DOHH2 (cell line): ENCODE data around the gene MAST3.

Experiments used
- H3F3A ChIP-seq: fragments of 200-600 bp; sonication (generic), shearing (Covaris generic); 2 replicates; pipeline ENCODE4 v1.6.0; 2016; ENCODE audit warnings: antibody characterized with exemption, mild to moderate bottlenecking; ENCODE audit not compliant: control insufficient read depth, insufficient read depth
- H3K27ac ChIP-seq: fragments of 200-600 bp; sonication (generic); 2 replicates; pipeline ENCODE4 v1.5.1; 2014; ENCODE audit warnings: low read depth, mild to moderate bottlenecking, low read length, moderate library complexity
- H3K27me3 ChIP-seq: fragments of 200-600 bp; sonication (generic); 2 replicates; pipeline ENCODE4 v1.6.1; 2014; ENCODE audit warnings: mild to moderate bottlenecking, low read length, mixed read lengths; ENCODE audit not compliant: control insufficient read depth
- H3K36me3 ChIP-seq: fragments of 200-600 bp; sonication (generic); 2 replicates; pipeline ENCODE4 v1.6.1; 2014; ENCODE audit warnings: mild to moderate bottlenecking, low read length, moderate library complexity, mixed read lengths; ENCODE audit not compliant: control insufficient read depth
- H3K4me1 ChIP-seq: fragments of 200-600 bp; sonication (generic); 2 replicates; pipeline ENCODE4 v1.6.1; 2014; ENCODE audit warnings: mild to moderate bottlenecking, low read length, mixed read lengths; ENCODE audit not compliant: control insufficient read depth
- H3K4me2 ChIP-seq: fragments of 200-600 bp; sonication (generic); 2 replicates; pipeline ENCODE4 v1.6.0; 2014; ENCODE audit warnings: mild to moderate bottlenecking, low read length, moderate library complexity
- H3K4me3 ChIP-seq: fragments of 200-600 bp; sonication (generic); 2 replicates; pipeline ENCODE4 v1.5.1; 2014; ENCODE audit warnings: mild to moderate bottlenecking, low read length, mixed read lengths
- H3K79me2 ChIP-seq: fragments of 200-600 bp; sonication (generic); 2 replicates; pipeline ENCODE4 v1.6.1; 2014; ENCODE audit warnings: mild to moderate bottlenecking, low read length, mixed read lengths; ENCODE audit not compliant: control insufficient read depth
- H3K9me2 ChIP-seq: fragments of 200-600 bp; sonication (generic); replicated peaks from 2 replicates; pipeline ENCODE4 v1.6.1; 2014; ENCODE audit warnings: mild to moderate bottlenecking, low read length, mixed read lengths; ENCODE audit not compliant: control insufficient read depth
- H3K9me3 ChIP-seq: fragments of 200-600 bp; sonication (generic); 2 replicates; pipeline ENCODE4 v1.6.1; 2014; ENCODE audit warnings: antibody characterized with exemption, low read length, mixed read lengths; ENCODE audit not compliant: control insufficient read depth, insufficient read depth
- H4K20me1 ChIP-seq: fragments of 200-600 bp; sonication (generic); 2 replicates; pipeline ENCODE4 v1.6.0; 2014; ENCODE audit warnings: low read depth, mild to moderate bottlenecking, antibody characterized with exemption, low read length, moderate library complexity; ENCODE audit not compliant: control insufficient read depth, insufficient read depth
- CTCF ChIP-seq: fragments of 200-600 bp; sonication (generic); IDR thresholded peaks from one replicate; pipeline ENCODE4 v1.5.1; 2014; ENCODE audit warnings: antibody characterized with exemption, mild to moderate bottlenecking, low read depth, low read length; ENCODE audit not compliant: poor library complexity, severe bottlenecking
- EZH2phosphoT487 ChIP-seq: fragments of 200-600 bp; sonication (generic); IDR thresholded peaks from 2 replicates; pipeline ENCODE4 v1.6.1; 2017; ENCODE audit warnings: borderline replicate concordance, mild to moderate bottlenecking, antibody characterized with exemption, low read length, moderate library complexity, mixed read lengths

Gene MAST3

DNA sequence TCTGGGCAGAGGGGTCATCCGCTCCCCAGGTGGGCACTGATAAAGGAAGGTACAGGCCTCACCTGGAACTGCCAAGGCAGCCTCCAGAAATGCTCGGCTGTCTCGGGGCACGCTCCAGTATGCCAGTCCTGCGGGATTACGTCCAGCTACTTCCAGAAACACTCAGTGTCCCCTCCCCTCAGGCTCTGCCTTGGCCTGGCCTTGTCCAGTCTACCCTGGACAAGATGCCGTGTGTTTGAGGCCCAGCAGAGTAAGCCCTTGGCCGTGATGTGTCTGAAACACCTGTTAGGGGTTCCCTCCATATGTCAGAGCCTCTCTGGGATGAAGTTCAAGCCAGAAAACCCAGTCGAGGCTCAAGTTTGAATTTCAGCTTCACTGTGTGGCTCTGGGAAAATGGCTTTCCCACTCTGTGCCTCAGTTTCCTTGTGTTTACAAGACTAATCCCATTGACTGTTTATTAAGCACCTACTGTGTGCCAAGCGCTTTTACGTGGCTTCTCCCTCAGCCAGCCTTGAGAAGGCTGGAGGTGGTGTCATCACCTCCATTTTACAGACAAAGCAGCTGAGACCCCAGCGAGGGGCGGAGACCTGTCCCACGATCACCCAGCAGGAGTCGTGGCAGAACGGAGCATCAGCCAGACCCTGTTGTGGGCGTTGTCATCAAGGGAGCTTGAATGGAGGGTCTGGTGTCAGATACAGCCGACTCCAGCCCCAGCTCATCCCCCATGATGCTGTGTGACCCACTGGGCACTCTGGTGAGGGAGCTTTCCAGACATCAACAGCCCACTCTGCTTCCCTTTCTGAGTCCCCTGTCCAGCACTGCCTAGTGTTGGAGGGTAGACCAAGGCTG is 53.4 kb downstream of the MAST3 start:
- H3K4me3 ChIP-seq, result peak overlapping the region; percentile 91
- H3K27ac ChIP-seq, result no peak overlapping the region

GRCh38 chr19:18152442-18152816 is 54.9 kb downstream of the MAST3 start:
- Histone ChIP-seq H3K4me2 (peak overlapping the region; percentile 96), H3K79me2 (peaks cover 31% of the 10 kb centered on the region), H4K20me1 (no peaks in the 10 kb centered on the region), H3K9me3 (no peaks in the 10 kb centered on the region), H3K4me3 (peak overlapping the region; percentile 91), H3K27ac (peak overlapping the region; percentile 92), H3K9me2 (no peaks in the 10 kb centered on the region), H3K27me3 (no peaks in the 10 kb centered on the region), H3F3A (no peaks in the 10 kb centered on the region; the same call in 1 of the 2 replicates), H3K4me1 (peaks cover 33% of the 10 kb centered on the region), H3K36me3 (peaks cover 24% of the 10 kb centered on the region)
- TF ChIP-seq EZH2phosphoT487 (no peak), CTCF (peak; percentile 96)

More for the DNA sequence above, 53.4 kb downstream of the MAST3 start:
- TF ChIP-seq EZH2phosphoT487, result no peak
- TF ChIP-seq CTCF, result no peak
- no peaks in the 10 kb centered on the region for H4K20me1 ChIP-seq
- H3K9me3 ChIP-seq, result no peaks in the 10 kb centered on the region
- peak overlapping the region; percentile 96 for H3K4me2 ChIP-seq
- H3K79me2 ChIP-seq, result peaks cover 24% of the 10 kb centered on the region
- H3K36me3 ChIP-seq, result peaks cover 18% of the 10 kb centered on the region
- H3K27me3 ChIP-seq, result no peaks in the 10 kb centered on the region
- H3F3A ChIP-seq, result no peaks in the 10 kb centered on the region
- peaks cover 23% of the 10 kb centered on the region for H3K4me1 ChIP-seq
- H3K9me2 ChIP-seq, result no peaks in the 10 kb centered on the region

GRCh38 chr19:18152817-18153555 is 55.4 kb downstream of the MAST3 start, which contains the start of gene PIK3R2:
PIK3R2 (plus strand) TSS chr19:18153163; CDS start chr19:18155880, 2,717 bp downstream.
- peaks cover 24% of the 10 kb centered on the region for H3K36me3 ChIP-seq
- peak within 1 kb of the TSS; percentile 91 for H3K4me3 ChIP-seq
- H3K27ac ChIP-seq, result peak within 1 kb of the TSS; percentile 92

More at GRCh38 chr19:18152817-18153555, 55.4 kb downstream of the MAST3 start, which contains the start of gene PIK3R2:
- no peak for TF ChIP-seq EZH2phosphoT487
- TF ChIP-seq CTCF, result peak; percentile 23
- Histone ChIP-seq H3K9me2 (no peaks in the 10 kb centered on the region), H4K20me1 (no peaks in the 10 kb centered on the region), H3K27me3 (no peaks in the 10 kb centered on the region), H3K4me2 (peak within 1 kb of the TSS; percentile 96), H3K9me3 (no peaks in the 10 kb centered on the region), H3K79me2 (peaks cover 31% of the 10 kb centered on the region), H3F3A (peaks cover 3% of the 10 kb centered on the region; the same call in 1 of the 2 replicates), H3K4me1 (peaks cover 36% of the 10 kb centered on the region)
